Esophagus squamous epithelium (tissue), 4 donors: ENCODE results near the gene WDR12.

Experiments used
- POLR2A ChIP-seq, 4 donors: fragments of 450-650 bp; IDR thresholded peaks; one replicate each; pipeline ENCODE4 v1.6.1; 2017; ENCODE audit warnings: antibody characterized with exemption in 4 of 4, mild to moderate bottlenecking in 4 of 4, moderate library complexity in 3 of 4
- TF ChIP-seq, protein P1 (sequence below), 6 experiments: fragments of 450-650 bp in 4 of 6; fragments of 200-600 bp in 2 of 6; sonication (generic) in 2 of 6; IDR thresholded peaks; one replicate each; pipeline ENCODE4 v1.5.1; 2016 to 2019; ENCODE audit warnings: antibody characterized with exemption in 6 of 6, mild to moderate bottlenecking in 4 of 6, moderate library complexity in 4 of 6

DNA sequence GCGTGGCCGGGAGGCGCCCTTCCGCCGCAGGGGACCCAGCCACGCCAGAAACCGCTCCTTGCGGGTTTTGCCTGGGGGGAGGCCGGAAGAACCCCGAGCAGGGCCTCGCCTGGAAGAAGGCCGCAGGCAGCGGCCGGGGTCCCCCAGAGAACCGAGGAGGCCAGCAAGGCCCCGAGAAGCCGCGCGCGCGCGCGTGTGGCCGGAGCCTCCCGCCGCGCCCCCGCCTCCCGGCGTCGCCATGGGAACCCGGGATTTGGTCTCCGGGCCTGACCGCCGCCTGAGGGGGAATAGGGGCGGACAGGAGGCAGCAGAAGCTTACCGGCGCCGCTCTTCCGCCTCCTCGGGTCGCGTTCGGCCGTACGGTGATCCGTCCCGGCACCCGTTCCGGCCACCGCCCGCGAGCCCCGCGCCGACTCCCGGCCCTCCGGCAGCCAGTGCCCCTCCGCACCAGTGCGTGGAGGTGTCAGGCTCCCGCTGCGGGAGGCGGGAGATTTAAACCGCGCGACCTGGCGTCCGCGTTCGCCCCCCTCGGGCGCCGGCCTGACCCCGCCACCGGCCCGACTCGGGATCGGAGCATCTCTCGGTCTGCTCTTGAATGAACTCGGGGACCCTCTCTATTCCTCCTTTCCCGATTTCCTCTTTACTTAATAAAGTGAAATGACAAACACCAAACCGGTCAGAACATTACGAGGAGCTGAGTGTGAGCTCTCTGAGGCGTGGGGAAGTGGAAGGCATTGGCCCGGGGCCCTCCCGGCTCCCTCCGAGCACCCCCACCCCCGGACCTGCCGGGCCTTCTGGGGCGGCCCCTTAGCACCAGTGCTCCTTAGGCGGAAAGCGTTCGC, 40.0 kb downstream of the WDR12 start, which contains the start of gene ICA1L:
- TF ChIP-seq, protein P1, sequence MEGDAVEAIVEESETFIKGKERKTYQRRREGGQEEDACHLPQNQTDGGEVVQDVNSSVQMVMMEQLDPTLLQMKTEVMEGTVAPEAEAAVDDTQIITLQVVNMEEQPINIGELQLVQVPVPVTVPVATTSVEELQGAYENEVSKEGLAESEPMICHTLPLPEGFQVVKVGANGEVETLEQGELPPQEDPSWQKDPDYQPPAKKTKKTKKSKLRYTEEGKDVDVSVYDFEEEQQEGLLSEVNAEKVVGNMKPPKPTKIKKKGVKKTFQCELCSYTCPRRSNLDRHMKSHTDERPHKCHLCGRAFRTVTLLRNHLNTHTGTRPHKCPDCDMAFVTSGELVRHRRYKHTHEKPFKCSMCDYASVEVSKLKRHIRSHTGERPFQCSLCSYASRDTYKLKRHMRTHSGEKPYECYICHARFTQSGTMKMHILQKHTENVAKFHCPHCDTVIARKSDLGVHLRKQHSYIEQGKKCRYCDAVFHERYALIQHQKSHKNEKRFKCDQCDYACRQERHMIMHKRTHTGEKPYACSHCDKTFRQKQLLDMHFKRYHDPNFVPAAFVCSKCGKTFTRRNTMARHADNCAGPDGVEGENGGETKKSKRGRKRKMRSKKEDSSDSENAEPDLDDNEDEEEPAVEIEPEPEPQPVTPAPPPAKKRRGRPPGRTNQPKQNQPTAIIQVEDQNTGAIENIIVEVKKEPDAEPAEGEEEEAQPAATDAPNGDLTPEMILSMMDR (IDR thresholded peaks at IDR 0.05): no peak
- TF ChIP-seq POLR2A (IDR thresholded peaks at IDR 0.05): no peak
